KOPT-K1 (cell line): ENCODE results near the gene KCNH3.

Experiments
- H3K27ac ChIP-seq: fragments of 200-600 bp; sonication (generic); 2 replicates; pipeline ENCODE4 v1.5.1; 2016; ENCODE audit warnings: antibody characterized with exemption, mild to moderate bottlenecking, low read depth, low read length; ENCODE audit not compliant: poor library complexity, severe bottlenecking
- H3K36me3 ChIP-seq: fragments of 200-600 bp; sonication (generic); 2 replicates; pipeline ENCODE4 v1.5.1; 2017; ENCODE audit warnings: antibody characterized with exemption, mild to moderate bottlenecking, low read length, moderate library complexity; ENCODE audit not compliant: insufficient read depth
- H3K9me3 ChIP-seq: fragments of 200-600 bp; sonication (generic); 2 replicates; pipeline ENCODE4 v1.5.1; 2017; ENCODE audit warnings: antibody characterized with exemption, low read length, mild to moderate bottlenecking; ENCODE audit not compliant: insufficient read depth, poor library complexity, severe bottlenecking

KCNH3 gene

DNA sequence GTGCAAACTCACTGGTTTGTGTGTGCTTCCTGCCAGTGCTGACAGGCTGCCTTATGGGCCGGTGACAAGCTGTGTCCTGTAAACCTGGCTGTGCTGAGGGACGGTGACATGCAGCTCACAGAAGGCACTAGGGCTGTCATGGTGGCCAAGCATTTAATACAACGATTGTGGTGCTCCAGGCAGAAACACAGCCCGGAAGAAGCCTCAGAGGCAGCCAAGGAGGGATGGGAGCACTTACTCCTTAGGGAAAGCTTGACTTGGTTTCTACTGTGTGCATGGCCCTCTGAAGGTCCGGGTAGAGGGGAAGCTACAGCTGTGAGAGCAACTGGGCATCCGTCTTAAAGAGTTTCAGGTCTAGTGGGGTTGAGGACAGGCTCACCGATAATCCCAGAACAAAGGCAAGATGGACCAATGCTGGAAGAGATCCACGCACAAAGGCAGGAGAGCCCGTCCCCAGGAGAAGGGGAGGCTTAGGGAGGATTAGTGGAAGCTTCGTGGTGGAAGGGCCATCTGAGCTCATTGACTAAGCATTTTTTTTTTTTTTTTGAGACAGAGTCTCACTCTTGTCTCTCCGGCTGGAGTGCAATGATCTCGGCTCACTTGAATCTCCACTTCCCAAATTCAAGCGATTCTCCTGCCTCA, 39.8 kb downstream of the KCNH3 start:
- peaks cover 15% of the 10 kb centered on the region for H3K36me3 ChIP-seq

GRCh38 chr12:49580572-49581535, 42.0 kb downstream of the KCNH3 start:
- no peak overlapping the region for H3K27ac ChIP-seq
- H3K36me3 ChIP-seq: peaks cover 9% of the 10 kb centered on the region; the same call in 1 of the 2 replicates
- H3K9me3 ChIP-seq: no peaks in the 10 kb centered on the region

More for the DNA sequence above, 39.8 kb downstream of the KCNH3 start:
- Histone ChIP-seq H3K9me3 (no peaks in the 10 kb centered on the region), H3K27ac (no peak overlapping the region)

DNA sequence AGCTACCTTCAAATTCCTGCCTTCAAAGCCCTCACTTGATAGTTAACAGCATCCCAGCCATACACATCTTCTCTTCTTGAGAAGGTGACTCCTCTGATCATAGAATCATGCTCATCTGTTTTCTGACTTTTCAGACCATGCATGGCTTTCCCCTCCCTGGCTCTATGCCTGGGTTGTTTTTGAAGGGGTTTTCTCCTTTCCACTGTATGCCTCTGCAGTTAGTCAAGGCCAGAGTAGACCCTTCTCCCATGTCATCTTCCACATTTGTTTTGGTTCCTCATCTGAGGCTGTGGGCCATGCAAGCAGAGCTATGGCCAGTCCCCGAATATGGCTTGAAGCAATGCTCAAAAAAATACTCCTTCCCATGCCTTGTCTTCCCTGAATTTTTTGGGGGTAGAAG, 43.4 kb downstream of the KCNH3 start:
- Histone ChIP-seq H3K9me3 (no peaks in the 10 kb centered on the region), H3K27ac (no peak overlapping the region), H3K36me3 (peaks cover 20% of the 10 kb centered on the region)

DNA sequence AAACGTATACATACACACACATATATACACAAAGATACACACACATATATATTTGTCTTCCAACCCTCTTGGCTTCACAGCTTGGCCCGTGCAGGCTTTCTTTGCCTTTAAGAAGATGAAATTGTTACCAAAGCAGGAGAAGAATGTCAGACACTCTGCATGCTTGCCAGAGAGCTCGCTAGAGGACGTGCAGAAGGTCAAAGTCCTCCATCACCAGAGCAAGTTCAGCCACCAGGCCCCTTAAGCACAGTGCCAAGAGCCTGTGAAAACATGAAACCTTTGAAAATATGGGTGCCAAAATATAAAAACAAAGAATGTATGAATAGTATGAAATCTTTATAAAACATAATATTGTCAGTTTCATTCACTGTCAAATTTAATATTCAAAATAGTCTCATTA, 44.0 kb downstream of the KCNH3 start:
- no peak overlapping the region for H3K27ac ChIP-seq
- H3K36me3 ChIP-seq: peaks cover 26% of the 10 kb centered on the region
- no peaks in the 10 kb centered on the region for H3K9me3 ChIP-seq

GRCh38 chr12:49583366-49584094, 44.7 kb downstream of the KCNH3 start:
- peaks cover 29% of the 10 kb centered on the region for H3K36me3 ChIP-seq
- no peaks in the 10 kb centered on the region for H3K9me3 ChIP-seq
- H3K27ac ChIP-seq: no peak overlapping the region

GRCh38 chr12:49584591-49584990, 45.8 kb downstream of the KCNH3 start:
- peaks cover 29% of the 10 kb centered on the region for H3K36me3 ChIP-seq
- no peak overlapping the region for H3K27ac ChIP-seq

DNA sequence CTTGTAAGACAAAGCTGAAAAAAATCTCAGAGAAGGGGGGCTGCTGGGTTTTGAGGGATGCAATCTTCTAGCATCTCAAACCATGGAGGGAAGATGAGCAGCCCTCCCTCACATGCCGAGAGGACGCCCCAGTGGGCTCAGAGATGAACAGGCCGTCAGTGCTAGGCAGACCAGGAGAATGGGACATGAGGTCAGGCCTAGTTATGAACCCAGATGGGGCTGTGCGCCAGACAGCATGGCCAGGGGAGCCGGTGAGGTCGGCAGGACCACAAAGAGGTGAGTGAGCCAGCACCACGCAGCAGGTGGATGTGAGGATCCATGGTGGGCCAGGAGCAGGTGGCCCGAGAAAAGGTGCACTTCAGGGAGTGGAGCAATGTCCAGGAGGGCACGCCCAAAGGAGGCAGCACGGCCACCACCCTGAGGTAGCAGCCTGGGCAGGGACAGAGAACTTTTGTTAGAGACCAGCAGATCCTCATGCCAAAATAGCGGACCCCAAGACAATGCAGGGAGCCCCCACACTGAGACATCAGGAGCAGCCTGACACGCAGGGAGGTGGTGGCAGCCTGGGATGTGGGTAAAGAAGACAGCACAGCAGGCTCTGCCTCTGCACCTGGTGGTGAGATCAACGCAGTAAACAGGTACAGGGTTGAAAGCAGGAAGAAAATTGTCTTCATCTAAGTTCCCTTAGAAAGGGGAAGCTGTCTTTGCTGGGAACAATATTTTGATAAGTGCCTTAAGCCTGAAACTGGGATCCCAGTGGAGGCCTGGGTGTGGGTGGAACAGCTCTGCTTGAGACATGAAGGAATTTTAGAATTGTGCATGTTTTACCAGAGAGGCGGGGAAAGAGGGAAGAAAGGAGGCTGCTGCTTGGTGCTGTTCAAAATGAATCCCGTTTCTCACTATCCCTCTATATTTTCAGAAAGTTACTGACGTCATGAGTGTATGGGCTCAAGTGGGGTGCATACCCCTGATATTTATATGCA, 46.9 kb downstream of the KCNH3 start:
- Histone ChIP-seq H3K9me3 (no peaks in the 10 kb centered on the region), H3K36me3 (peaks cover 29% of the 10 kb centered on the region), H3K27ac (no peak overlapping the region)

More at GRCh38 chr12:49584591-49584990, 45.8 kb downstream of the KCNH3 start:
- H3K9me3 ChIP-seq: no peaks in the 10 kb centered on the region

DNA sequence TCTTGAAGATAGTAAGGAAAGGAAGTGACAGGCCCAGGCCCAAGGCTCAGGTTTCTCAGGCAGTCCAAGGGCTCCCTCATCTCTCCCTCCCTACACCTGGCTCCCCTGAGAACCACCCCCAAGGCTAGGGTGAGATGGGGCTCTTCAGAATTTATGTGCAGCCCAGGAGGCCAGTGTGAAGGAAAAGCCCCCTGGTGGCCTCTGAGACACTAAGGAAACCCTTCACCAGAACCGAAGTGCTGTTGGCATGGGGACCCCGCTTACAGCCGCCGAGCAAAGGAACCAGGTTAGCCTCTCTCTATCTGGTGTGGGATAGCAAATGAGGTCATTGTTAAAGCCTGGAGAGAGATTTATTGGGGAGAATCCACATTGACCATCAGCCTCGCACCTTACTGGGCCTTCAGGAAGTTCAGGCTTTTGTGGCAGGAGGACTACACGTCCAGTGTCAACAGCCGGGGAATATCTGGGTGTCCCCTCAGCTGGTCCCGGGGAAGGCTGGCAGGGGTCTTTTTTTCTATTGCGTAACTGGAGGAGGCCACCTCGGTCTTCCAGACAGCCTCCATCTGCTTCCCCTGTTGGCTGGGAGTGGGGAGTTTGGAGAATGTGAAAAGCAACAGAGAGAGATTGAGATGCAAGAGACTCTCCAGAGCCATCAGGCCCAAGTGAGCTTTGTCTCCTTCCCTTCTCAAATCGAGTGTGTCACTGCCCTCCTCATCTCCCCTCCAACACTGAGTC, 48.5 kb downstream of the KCNH3 start:
- H3K9me3 ChIP-seq: no peaks in the 10 kb centered on the region
- no peak overlapping the region for H3K27ac ChIP-seq
- H3K36me3 ChIP-seq: peaks cover 29% of the 10 kb centered on the region

DNA sequence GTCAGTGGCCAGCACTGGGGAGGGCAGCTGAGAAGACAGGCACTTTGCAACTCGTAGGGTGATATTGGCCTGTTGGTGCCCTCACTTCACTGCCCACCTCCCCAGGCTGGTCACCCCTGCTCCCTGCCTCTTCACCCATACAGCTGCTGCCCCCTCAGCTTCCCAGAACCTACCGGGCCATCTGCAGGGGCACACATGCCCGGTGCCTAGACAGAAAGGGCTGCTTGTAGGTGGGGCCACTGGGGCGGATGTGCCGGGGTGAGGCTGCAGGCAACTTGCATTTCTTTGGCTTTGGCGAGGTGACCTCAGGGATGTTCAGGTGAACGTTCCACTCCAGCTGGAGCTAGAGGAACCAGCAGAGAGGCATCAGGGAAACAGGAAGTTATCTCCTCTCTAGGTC, 49.5 kb downstream of the KCNH3 start:
- no peak overlapping the region for H3K27ac ChIP-seq

DNA sequence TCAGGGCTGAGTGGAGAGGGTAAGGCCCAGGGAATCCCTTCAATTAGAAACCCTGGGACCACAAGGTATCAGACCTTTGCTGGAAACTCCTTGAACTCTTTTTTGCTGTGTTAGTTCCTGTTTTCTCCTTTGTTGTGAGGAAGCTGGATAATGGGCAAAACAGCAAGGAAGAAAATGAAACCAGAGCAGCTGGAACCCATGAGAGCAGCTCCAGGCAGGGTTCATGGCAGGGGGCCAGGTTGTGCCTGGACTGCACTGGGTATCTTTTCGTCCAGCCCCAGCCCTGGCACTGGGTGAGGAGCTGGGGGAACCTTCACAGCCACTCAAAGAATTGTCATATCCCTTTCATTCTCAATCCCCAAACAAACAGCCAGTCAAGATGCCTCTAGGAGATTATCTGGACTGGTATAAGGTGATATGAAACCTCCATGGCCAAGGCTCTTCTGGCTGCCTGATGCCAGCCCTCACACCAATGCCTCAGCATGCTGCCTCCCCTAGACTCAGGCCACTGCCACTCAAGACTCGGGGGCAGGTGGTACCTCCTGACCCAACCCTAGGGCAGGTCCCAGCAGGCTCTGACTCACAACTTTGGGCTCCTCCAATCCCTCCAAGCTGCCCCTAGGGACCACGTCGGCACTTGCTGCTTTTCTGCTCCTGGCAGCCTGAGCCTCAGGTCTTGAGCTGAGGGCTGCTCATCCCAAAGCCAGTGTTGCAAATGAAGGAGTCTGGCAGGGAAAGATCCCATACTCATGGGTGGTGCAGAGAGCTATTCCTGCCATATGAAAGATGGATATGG, 50.1 kb downstream of the KCNH3 start:
- H3K9me3 ChIP-seq: no peaks in the 10 kb centered on the region
- no peak overlapping the region for H3K27ac ChIP-seq
- peaks cover 23% of the 10 kb centered on the region for H3K36me3 ChIP-seq

More for the DNA sequence above, 49.5 kb downstream of the KCNH3 start:
- H3K36me3 ChIP-seq: peaks cover 29% of the 10 kb centered on the region
- no peaks in the 10 kb centered on the region for H3K9me3 ChIP-seq

- H3K36me3 ChIP-seq: no peaks in the 10 kb centered on the region
Observed at GRCh38 chr12:49598527-49598926, 59.7 kb downstream of the KCNH3 start.

GRCh38 chr12:49599961-49600360, 61.1 kb downstream of the KCNH3 start:
- Histone ChIP-seq H3K27ac (no peak overlapping the region), H3K9me3 (no peaks in the 10 kb centered on the region), H3K36me3 (no peaks in the 10 kb centered on the region)

More at GRCh38 chr12:49598527-49598926, 59.7 kb downstream of the KCNH3 start:
- Histone ChIP-seq H3K9me3 (no peaks in the 10 kb centered on the region), H3K27ac (no peak overlapping the region)

DNA sequence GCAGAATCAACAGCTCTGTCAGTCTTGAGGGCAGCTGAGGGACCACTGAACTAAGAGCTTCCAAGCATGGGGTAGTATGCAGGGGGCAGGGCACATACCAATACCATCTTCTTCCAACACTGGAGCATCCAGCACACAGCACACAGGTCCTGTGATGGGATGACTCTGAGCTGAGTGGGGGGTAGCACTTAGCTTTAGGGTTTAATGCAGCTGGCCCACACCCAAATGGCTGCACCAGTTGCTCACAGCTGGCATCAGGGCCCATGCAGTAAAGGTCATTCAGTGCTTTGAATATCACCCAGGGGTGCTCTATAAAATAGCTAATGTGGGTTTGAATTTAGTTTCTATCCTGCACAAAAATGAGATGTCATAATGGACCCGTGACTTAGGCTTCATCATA, 64.9 kb downstream of the KCNH3 start:
- H3K27ac ChIP-seq: no peak overlapping the region
- no peaks in the 10 kb centered on the region for H3K9me3 ChIP-seq
- H3K36me3 ChIP-seq: no peaks in the 10 kb centered on the region
